GM12878 (cell line): ENCODE data around the gene FBXO33. TPM values are rescaled to one million over a fixed set of nuclear protein-coding genes. Genes with fewer than 3 reads are reported as not detected.

Experiments used
- ATAC-seq: fragments of 200-7000 bp; cut with Tn5 transposase; 3 replicates; pipeline ENCODE4 v1.9.1; 2020; ENCODE audit warnings: mild to moderate bottlenecking, moderate library complexity
- BruUV-seq: library from RNA; stranded (reverse); fragments of 400-500 nt; replicated peaks from 2 replicates; lab custom pipeline; 2021; lab: Mats Ljungman, UMichigan
- CTCF ChIA-PET: fragments of 300-600 bp; sonication (Branson Sonifier 250); formaldehyde crosslinking; extraction: SDS; loops from one replicate; lab custom pipeline; 2021; ENCODE audit warnings: inconsistent platforms; lab: Yijun Ruan, JAX
- POLR2A ChIA-PET: fragments of 350-600 bp; formaldehyde crosslinking; extraction: SDS; loops from one replicate; lab custom pipeline; 2021; ENCODE audit warnings: inconsistent platforms; lab: Charles Lee
- RAD21 ChIA-PET: fragments of 300-600 bp; sonication (Branson Sonifier 250); formaldehyde crosslinking; loops from one replicate; lab custom pipeline; 2023; ENCODE audit warnings: antibody characterized with exemption; ENCODE audit not compliant: unreplicated experiment; lab: Charles Lee
- SMC1A ChIA-PET: fragments of 300-600 bp; sonication (Branson Sonifier 250); formaldehyde crosslinking; loops from one replicate; lab custom pipeline; 2023; ENCODE audit not compliant: unreplicated experiment, uncharacterized antibody; lab: Charles Lee
- DNase-seq: peaks from one replicate; pipeline ENCODE4 v3.0.0-alpha.2; 2011; ENCODE audit warnings: low read depth, low spot score
- FAIRE-seq: peaks from 3 replicates; lab custom pipeline; 2011; peaks lifted over from hg19 to GRCh38; lab: Jason Lieb, UNC
- H2AFZ ChIP-seq: 2 replicates; pipeline ENCODE4 v1.6.0; 2011; ENCODE audit warnings: low read depth, low read length, control low read depth; ENCODE audit not compliant: control insufficient read depth
- H3K27ac ChIP-seq: 2 replicates; pipeline ENCODE4 v1.5.1; 2011; ENCODE audit warnings: control low read depth; ENCODE audit not compliant: control insufficient read depth, insufficient read depth
- H3K27me3 ChIP-seq, 2 experiments: replicated peaks in 1 of 2; 2 replicates each; pipeline versions ENCODE4 v1.6.0 to v1.6.1; 2011; ENCODE audit warnings: low read length in 1 of 2; ENCODE audit not compliant: control insufficient read depth in 2 of 2, insufficient read depth in 2 of 2
- H3K36me3 ChIP-seq, 2 experiments: 2 replicates each; pipeline ENCODE4 v1.5.1; 2011; ENCODE audit warnings: low read length in 1 of 2; ENCODE audit not compliant: control insufficient read depth in 2 of 2, insufficient read depth in 2 of 2
- H3K4me1 ChIP-seq: 2 replicates; pipeline ENCODE4 v1.6.1; 2011; ENCODE audit warnings: mild to moderate bottlenecking, low read length, moderate library complexity, mixed read lengths; ENCODE audit not compliant: control insufficient read depth, insufficient read depth
- H3K4me2 ChIP-seq: 2 replicates; pipeline ENCODE4 v1.6.0; 2011; ENCODE audit warnings: control low read depth; ENCODE audit not compliant: control insufficient read depth, insufficient read depth
- H3K4me3 ChIP-seq: fragments of 200-600 bp; sonication (generic); 2 replicates; pipeline ENCODE4 v1.5.1; 2016
- H3K79me2 ChIP-seq: 2 replicates; pipeline ENCODE4 v1.6.0; 2011; ENCODE audit warnings: low read length; ENCODE audit not compliant: control insufficient read depth, insufficient read depth
- H3K9ac ChIP-seq: 2 replicates; pipeline ENCODE4 v1.8.0; 2011; ENCODE audit warnings: low read length, control low read depth, mixed read lengths; ENCODE audit not compliant: control insufficient read depth, insufficient read depth
- H3K9me3 ChIP-seq: replicated peaks from 3 replicates; pipeline ENCODE4 v1.5.1; 2011; ENCODE audit warnings: mild to moderate bottlenecking, low read length; ENCODE audit not compliant: control insufficient read depth, insufficient read depth
- H4K20me1 ChIP-seq: 2 replicates; pipeline ENCODE4 v1.6.0; 2011; ENCODE audit not compliant: control insufficient read depth, insufficient read depth
- BACH1 ChIP-seq: fragments of 450-650 bp; IDR thresholded peaks from 2 replicates; pipeline ENCODE4 v1.6.1; 2017; ENCODE audit warnings: mild to moderate bottlenecking, borderline replicate concordance
- CHD1 ChIP-seq: IDR thresholded peaks from 2 replicates; pipeline ENCODE4 v1.6.1; 2012; ENCODE audit warnings: low read depth, low read length, improper control_type of control experiment
- EZH2 ChIP-seq: IDR thresholded peaks from 2 replicates; pipeline ENCODE4 v1.6.1; 2012; ENCODE audit warnings: low read depth, mild to moderate bottlenecking, control low read depth, inconsistent platforms, low read length, borderline replicate concordance; ENCODE audit not compliant: control insufficient read depth
- GABPA ChIP-seq: IDR thresholded peaks from 2 replicates; pipeline ENCODE4 v1.6.1; 2014; ENCODE audit warnings: antibody characterized with exemption, low read depth, mild to moderate bottlenecking, inconsistent platforms
- GATAD2B ChIP-seq: fragments of 450-650 bp; conservative IDR thresholded peaks from 2 replicates; pipeline ENCODE4 v1.6.1; 2017; ENCODE audit warnings: low read depth, mild to moderate bottlenecking, moderate library complexity
- IRF4 ChIP-seq: IDR thresholded peaks from 2 replicates; pipeline ENCODE4 v1.6.1; 2011; ENCODE audit warnings: low read depth, low read length
- MEF2B ChIP-seq: fragments of 450-650 bp; IDR thresholded peaks from 2 replicates; pipeline ENCODE4 v1.6.1; 2018; ENCODE audit warnings: mild to moderate bottlenecking, moderate library complexity; ENCODE audit not compliant: partially characterized antibody, poor library complexity, severe bottlenecking
- NFIC ChIP-seq: IDR thresholded peaks from 2 replicates; pipeline ENCODE4 v1.6.1; 2012; ENCODE audit warnings: low read depth, mild to moderate bottlenecking, inconsistent platforms, low read length, moderate library complexity
- PAX5 ChIP-seq: IDR thresholded peaks from 2 replicates; pipeline ENCODE4 v1.6.1; 2011; ENCODE audit warnings: low read depth, low read length, borderline replicate concordance
- POU2F2 ChIP-seq: IDR thresholded peaks from 3 replicates; pipeline ENCODE4 v1.6.1; 2011; ENCODE audit warnings: low read depth, mild to moderate bottlenecking, low read length, borderline replicate concordance
- RAD21 ChIP-seq: IDR thresholded peaks from 2 replicates; pipeline ENCODE4 v1.6.1; 2011; ENCODE audit warnings: mild to moderate bottlenecking, low read depth, low read length, moderate library complexity; ENCODE audit not compliant: insufficient read depth
- RELA ChIP-seq: fragments of 450-650 bp; IDR thresholded peaks from 2 replicates; pipeline ENCODE4 v1.8.0; 2014; ENCODE audit warnings: borderline replicate concordance; ENCODE audit not compliant: partially characterized antibody
- SPI1 ChIP-seq: IDR thresholded peaks from 2 replicates; pipeline ENCODE4 v1.6.1; 2011; ENCODE audit warnings: low read depth, mild to moderate bottlenecking, low read length, moderate library complexity, borderline replicate concordance; ENCODE audit not compliant: insufficient read depth
- TARDBP ChIP-seq: IDR thresholded peaks from 2 replicates; pipeline ENCODE4 v1.6.1; 2016; ENCODE audit warnings: borderline replicate concordance
- TBL1XR1 ChIP-seq: IDR thresholded peaks from 2 replicates; pipeline ENCODE4 v1.6.1; 2012; ENCODE audit warnings: low read depth, low read length, improper control_type of control experiment
- ZSCAN29 ChIP-seq: fragments of 450-650 bp; IDR thresholded peaks from 2 replicates; pipeline ENCODE4 v1.6.1; 2017; ENCODE audit warnings: mild to moderate bottlenecking, moderate library complexity
- WGBS: methylation state at CpG from one replicate; pipeline ENCODE4 v1.1.6; 2016; ENCODE audit warnings: low lambda C conversion rate; ENCODE audit not compliant: insufficient replicate concordance, insufficient coverage; ENCODE audit errors: missing lambda C conversion rate; 5-methylcytosine and 5-hydroxymethylcytosine counted together
- in situ Hi-C: fragments of 300-500 bp; cut with MboI; formaldehyde crosslinking; loops from 9 replicates; pipeline ENCODE4 v1.14.3; 2018; ENCODE audit warnings: mixed read lengths
- intact Hi-C: fragments of 100-400 bp; cut with micrococcal nuclease; formaldehyde crosslinking; loops from one replicate; pipeline ENCODE4 v1.14.2; 2022; ENCODE audit not compliant: unreplicated experiment
- polyA plus RNA-seq, 11 experiments: library from polyadenylated mRNA; depleted of rRNA in 4 of 11; unstranded in 6 of 11; stranded (reverse) in 5 of 11; fragments of >200 nt; fragmentation: Nextera tagmentation in 4 of 11; fragmentation: Illumina TruSeq in 1 of 11; extraction: Ambion mirVana in 4 of 11; extraction: Trizol in 1 of 11; gene quantifications; 1 replicate in 1 of 11; 2 replicates in 10 of 11; pipeline versions ENCODE4 v1.2.1 to v1.2.3, GENCODE V29; 2011 to 2016; ENCODE audit warnings: inconsistent platforms in 2 of 11, missing spikeins in 2 of 11, low read depth in 1 of 11
- total RNA-seq, 4 experiments: library from RNA; depleted of rRNA in 3 of 4; stranded (reverse); fragments of >200 nt in 3 of 4; fragmentation: Illumina TruSeq in 1 of 4; extraction: Trizol in 1 of 4; gene quantifications; 2 replicates each; pipeline versions ENCODE4 v1.2.1 to v1.2.3, GENCODE V29; 2013 to 2021
- TF ChIP-seq, protein P1 (sequence below): IDR thresholded peaks from 2 replicates; pipeline ENCODE4 v1.6.1; 2012; ENCODE audit warnings: low read depth, low read length, improper control_type of control experiment
- TF ChIP-seq, protein P2 (sequence below): fragments of 450-650 bp; IDR thresholded peaks from 2 replicates; pipeline ENCODE4 v1.6.1; 2018; ENCODE audit warnings: borderline replicate concordance, mild to moderate bottlenecking; ENCODE audit not compliant: partially characterized antibody
- TF ChIP-seq, protein P3 (sequence below): IDR thresholded peaks from 2 replicates; pipeline ENCODE4 v1.6.1; 2011; ENCODE audit warnings: mild to moderate bottlenecking, low read depth, low read length, moderate library complexity; ENCODE audit not compliant: insufficient replicate concordance

Gene FBXO33
- total and polyA plus RNA-seq, 10 of the 15 experiments (the other 5 are each of a cell fraction or from before 2014, with no cell fraction given) = 4.7 to 56.9 (median 19.6) TPM

DNA sequence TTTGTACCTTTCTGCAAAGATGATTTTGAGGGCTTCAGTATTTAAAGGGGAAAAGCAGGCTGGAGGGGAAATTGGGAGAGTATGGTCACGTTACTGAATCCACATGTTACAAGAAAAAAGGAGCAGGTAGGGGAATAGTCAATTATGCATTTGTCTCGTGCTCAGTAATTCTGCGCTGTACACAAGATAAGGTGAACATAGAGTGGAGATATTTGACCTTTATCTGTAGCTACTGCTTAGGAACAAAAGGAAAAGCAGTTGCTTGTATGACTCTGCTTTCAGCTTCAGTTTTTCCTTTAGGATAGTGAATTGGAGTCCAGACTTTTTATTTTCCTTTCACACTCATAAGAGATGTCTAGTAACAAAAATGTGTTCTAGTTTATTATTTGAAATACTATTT is 49.8 kb downstream of the FBXO33 start:
- no peaks in the 10 kb centered on the region for H3K27me3 ChIP-seq
- DNase-seq = no peak
- H2AFZ ChIP-seq = no peak overlapping the region
- no peak overlapping the region for H3K27ac ChIP-seq
- ChIA-PET RAD21 (interaction anchor here (0.6 to 1.3 kb wide), 2 partner anchors 18 to 85 kb away, joined by 3 read pairs; no protein-coding TSS in a partner anchor), CTCF (interaction anchor here (0.6 to 2.4 kb wide), 6 partner anchors 10 to 222 kb away, joined by 3 to 8 read pairs (median 4); no protein-coding TSS in a partner anchor), POLR2A (interaction anchor here (0.6 to 1.5 kb wide), 3 partner anchors 51 to 450 kb away, joined by 4 to 7 read pairs (median 5); no protein-coding TSS in a partner anchor), SMC1A (interaction anchor here (1.0 to 4.1 kb wide), 6 partner anchors 10 to 234 kb away, joined by 3 to 16 read pairs (median 8); no protein-coding TSS in a partner anchor)
- no peak overlapping the region for H3K4me2 ChIP-seq
- H4K20me1 ChIP-seq = no peaks in the 10 kb centered on the region
- H3K36me3 ChIP-seq = no peaks in the 10 kb centered on the region
- intact Hi-C loops = no loop called here
- 79% methylated on average over 3 of the region's 3 CpGs for WGBS
- no TSS peak for BruUV-seq
- in situ Hi-C loops = no loop called here
- ATAC-seq = no peak
- no peaks in the 10 kb centered on the region for H3K79me2 ChIP-seq
- no peaks in the 10 kb centered on the region for H3K4me1 ChIP-seq
- H3K9ac ChIP-seq = no peak overlapping the region
- no peak overlapping the region for H3K4me3 ChIP-seq
- TF ChIP-seq SPI1 = no peak
- no peak for TF ChIP-seq RAD21
- TF ChIP-seq NFIC = no peak
- no peak for TF ChIP-seq IRF4
- no peak for TF ChIP-seq RELA
- no peak for TF ChIP-seq TARDBP
- TF ChIP-seq, protein P1, sequence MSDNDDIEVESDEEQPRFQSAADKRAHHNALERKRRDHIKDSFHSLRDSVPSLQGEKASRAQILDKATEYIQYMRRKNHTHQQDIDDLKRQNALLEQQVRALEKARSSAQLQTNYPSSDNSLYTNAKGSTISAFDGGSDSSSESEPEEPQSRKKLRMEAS = no peak
- no peak for TF ChIP-seq MEF2B
- no peak for TF ChIP-seq PAX5
- TF ChIP-seq POU2F2 = no peak
- no peak for TF ChIP-seq BACH1
- TF ChIP-seq, protein P2, sequence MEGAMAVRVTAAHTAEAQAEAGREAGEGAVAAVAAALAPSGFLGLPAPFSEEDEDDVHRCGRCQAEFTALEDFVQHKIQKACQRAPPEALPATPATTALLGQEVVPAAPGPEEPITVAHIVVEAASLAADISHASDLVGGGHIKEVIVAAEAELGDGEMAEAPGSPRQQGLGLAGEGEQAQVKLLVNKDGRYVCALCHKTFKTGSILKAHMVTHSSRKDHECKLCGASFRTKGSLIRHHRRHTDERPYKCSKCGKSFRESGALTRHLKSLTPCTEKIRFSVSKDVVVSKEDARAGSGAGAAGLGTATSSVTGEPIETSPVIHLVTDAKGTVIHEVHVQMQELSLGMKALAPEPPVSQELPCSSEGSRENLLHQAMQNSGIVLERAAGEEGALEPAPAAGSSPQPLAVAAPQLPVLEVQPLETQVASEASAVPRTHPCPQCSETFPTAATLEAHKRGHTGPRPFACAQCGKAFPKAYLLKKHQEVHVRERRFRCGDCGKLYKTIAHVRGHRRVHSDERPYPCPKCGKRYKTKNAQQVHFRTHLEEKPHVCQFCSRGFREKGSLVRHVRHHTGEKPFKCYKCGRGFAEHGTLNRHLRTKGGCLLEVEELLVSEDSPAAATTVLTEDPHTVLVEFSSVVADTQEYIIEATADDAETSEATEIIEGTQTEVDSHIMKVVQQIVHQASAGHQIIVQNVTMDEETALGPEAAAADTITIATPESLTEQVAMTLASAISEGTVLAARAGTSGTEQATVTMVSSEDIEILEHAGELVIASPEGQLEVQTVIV = no peak
- no peak for TF ChIP-seq TBL1XR1
- no peak for TF ChIP-seq EZH2
- TF ChIP-seq GABPA = no peak
- TF ChIP-seq CHD1 = no peak
- no peak for TF ChIP-seq ZSCAN29
- TF ChIP-seq, protein P3, sequence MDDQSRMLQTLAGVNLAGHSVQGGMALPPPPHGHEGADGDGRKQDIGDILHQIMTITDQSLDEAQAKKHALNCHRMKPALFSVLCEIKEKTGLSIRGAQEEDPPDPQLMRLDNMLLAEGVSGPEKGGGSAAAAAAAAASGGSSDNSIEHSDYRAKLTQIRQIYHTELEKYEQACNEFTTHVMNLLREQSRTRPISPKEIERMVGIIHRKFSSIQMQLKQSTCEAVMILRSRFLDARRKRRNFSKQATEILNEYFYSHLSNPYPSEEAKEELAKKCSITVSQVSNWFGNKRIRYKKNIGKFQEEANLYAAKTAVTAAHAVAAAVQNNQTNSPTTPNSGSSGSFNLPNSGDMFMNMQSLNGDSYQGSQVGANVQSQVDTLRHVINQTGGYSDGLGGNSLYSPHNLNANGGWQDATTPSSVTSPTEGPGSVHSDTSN = no peak
- TF ChIP-seq GATAD2B = no peak
- TF ChIP-seq, all 136 proteins: peak for 0
- no peaks in the 10 kb centered on the region for H3K9me3 ChIP-seq
- FAIRE-seq = no peak
